Astrocyte (in vitro differentiated cells and primary cell): Measurements from ENCODE around the gene KDM4B.

ENCODE experiments used
- EZH2 ChIP-seq: IDR thresholded peaks from 2 replicates; pipeline ENCODE4 v1.6.1; 2012; ENCODE audit warnings: mild to moderate bottlenecking, low read length, inconsistent platforms; ENCODE audit not compliant: insufficient read depth
- TF ChIP-seq, protein P1 (sequence below): IDR thresholded peaks from 2 replicates; pipeline ENCODE4 v1.5.1; 2011; ENCODE audit warnings: low read depth, mild to moderate bottlenecking, inconsistent platforms, low read length, moderate library complexity; ENCODE audit not compliant: insufficient read depth

DNA sequence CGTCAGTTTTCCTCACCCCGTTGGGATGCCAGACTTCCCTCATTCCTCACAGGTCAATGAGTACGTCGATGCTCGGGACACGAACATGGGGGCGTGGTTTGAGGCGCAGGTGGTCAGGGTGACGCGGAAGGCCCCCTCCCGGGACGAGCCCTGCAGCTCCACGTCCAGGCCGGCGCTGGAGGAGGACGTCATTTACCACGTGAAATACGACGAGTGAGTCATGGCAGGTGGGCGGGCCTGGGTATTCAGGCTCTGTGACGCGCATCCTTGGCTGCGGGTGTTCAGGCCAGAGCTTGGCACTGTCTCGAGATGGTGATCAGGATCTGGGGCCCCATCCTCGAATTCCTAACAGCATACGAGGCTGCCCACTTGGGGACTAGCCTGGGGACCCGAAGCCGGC is 38.2 kb upstream of the KDM4B start:
- TF ChIP-seq, protein P1, sequence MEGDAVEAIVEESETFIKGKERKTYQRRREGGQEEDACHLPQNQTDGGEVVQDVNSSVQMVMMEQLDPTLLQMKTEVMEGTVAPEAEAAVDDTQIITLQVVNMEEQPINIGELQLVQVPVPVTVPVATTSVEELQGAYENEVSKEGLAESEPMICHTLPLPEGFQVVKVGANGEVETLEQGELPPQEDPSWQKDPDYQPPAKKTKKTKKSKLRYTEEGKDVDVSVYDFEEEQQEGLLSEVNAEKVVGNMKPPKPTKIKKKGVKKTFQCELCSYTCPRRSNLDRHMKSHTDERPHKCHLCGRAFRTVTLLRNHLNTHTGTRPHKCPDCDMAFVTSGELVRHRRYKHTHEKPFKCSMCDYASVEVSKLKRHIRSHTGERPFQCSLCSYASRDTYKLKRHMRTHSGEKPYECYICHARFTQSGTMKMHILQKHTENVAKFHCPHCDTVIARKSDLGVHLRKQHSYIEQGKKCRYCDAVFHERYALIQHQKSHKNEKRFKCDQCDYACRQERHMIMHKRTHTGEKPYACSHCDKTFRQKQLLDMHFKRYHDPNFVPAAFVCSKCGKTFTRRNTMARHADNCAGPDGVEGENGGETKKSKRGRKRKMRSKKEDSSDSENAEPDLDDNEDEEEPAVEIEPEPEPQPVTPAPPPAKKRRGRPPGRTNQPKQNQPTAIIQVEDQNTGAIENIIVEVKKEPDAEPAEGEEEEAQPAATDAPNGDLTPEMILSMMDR = no peak
- no peak for TF ChIP-seq EZH2
